Nephron progenitor cell (in vitro differentiated cells): ENCODE data around the gene KRT15.
"Not testable (repeated sequence)": the region's sequence is repeated elsewhere in the genome, so short reads cannot be mapped to it uniquely, and the experiment has no call there.

ENCODE experiments used
- DNase-seq: peaks from one replicate; pipeline ENCODE4 v3.0.0; 2021
- H3K27ac Mint-ChIP-seq: 2 replicates; pipeline ENCODE4 v1.8.0; 2021; ENCODE audit warnings: mild to moderate bottlenecking, moderate library complexity, mixed read lengths
- H3K27me3 Mint-ChIP-seq: 2 replicates; pipeline ENCODE4 v1.8.0; 2021; ENCODE audit warnings: mild to moderate bottlenecking, low read depth, mixed read lengths; ENCODE audit not compliant: poor library complexity
- H3K36me3 Mint-ChIP-seq: 2 replicates; pipeline ENCODE4 v1.8.0; 2021; ENCODE audit warnings: low read depth, mixed read lengths
- H3K4me1 Mint-ChIP-seq: 2 replicates; pipeline ENCODE4 v1.8.0; 2021; ENCODE audit warnings: mixed read lengths
- H3K4me3 Mint-ChIP-seq: 2 replicates; pipeline ENCODE4 v1.8.0; 2021; ENCODE audit warnings: mild to moderate bottlenecking, moderate library complexity, mixed read lengths
- H3K9me3 Mint-ChIP-seq: 2 replicates; pipeline ENCODE4 v1.8.0; 2021; ENCODE audit warnings: mild to moderate bottlenecking, moderate library complexity, mixed read lengths
- TF ChIP-seq, protein P1 (sequence below): fragments of 200-600 bp; sonication (generic); IDR thresholded peaks from 2 replicates; pipeline ENCODE4 v1.5.0; 2021; ENCODE audit warnings: antibody characterized with exemption

The KRT15 gene

DNA sequence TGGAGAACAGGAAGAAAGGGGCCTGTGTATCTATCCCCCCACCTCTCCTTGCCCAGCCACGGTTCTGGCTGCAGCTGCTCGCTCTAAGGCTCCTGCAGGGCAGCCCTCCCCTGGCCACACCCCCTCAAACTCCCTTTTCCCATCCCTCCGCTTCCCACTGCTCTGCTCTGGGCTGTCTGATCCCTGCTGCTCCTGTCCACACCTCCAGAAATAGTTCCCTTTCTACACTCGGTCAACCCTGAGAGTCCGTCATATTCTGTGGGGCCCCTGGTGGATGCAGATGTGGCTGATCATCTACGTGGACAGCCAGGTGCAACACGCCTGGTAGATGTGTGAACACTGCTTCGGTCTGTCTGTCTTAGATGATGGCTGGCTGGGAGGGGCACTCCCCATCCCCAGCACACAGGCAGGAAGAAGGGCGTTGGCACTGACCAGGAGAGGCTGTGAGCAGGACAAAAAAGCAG lies 28.7 kb upstream of the KRT15 start:
- Mint-ChIP-seq H3K9me3 (peaks cover 7% of the 10 kb centered on the region), H3K4me3 (no peak overlapping the region), H3K27me3 (no peaks in the 10 kb centered on the region), H3K27ac (peak overlapping the region; percentile 64), H3K4me1 (peaks cover 79% of the 10 kb centered on the region), H3K36me3 (peaks cover 3% of the 10 kb centered on the region)
- peak; percentile 31 for DNase-seq
- TF ChIP-seq, protein P1, sequence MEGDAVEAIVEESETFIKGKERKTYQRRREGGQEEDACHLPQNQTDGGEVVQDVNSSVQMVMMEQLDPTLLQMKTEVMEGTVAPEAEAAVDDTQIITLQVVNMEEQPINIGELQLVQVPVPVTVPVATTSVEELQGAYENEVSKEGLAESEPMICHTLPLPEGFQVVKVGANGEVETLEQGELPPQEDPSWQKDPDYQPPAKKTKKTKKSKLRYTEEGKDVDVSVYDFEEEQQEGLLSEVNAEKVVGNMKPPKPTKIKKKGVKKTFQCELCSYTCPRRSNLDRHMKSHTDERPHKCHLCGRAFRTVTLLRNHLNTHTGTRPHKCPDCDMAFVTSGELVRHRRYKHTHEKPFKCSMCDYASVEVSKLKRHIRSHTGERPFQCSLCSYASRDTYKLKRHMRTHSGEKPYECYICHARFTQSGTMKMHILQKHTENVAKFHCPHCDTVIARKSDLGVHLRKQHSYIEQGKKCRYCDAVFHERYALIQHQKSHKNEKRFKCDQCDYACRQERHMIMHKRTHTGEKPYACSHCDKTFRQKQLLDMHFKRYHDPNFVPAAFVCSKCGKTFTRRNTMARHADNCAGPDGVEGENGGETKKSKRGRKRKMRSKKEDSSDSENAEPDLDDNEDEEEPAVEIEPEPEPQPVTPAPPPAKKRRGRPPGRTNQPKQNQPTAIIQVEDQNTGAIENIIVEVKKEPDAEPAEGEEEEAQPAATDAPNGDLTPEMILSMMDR, result no peak

DNA sequence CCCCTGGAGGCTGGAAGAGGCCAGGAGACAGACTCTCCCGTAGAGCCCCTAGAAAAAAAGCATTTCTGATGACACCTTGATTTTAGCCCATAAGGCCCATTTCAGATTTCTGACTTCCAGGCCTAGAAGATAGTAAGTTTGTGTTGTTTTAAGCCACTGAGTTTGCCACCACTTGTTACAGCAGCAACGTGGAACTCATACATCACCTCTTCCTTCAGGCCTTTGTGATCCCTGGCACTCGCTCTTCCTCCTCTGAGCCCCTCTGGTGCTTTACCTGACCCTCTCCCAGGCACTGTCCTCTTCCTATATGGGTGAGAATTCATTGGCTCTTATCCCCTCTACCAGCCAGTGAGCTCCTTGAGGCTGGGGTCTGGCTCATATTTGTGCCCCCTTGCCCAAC lies 28.1 kb upstream of the KRT15 start:
- Mint-ChIP-seq H3K27ac (peak overlapping the region; percentile 64), H3K9me3 (peaks cover 7% of the 10 kb centered on the region), H3K4me1 (peaks cover 78% of the 10 kb centered on the region), H3K27me3 (no peaks in the 10 kb centered on the region), H3K4me3 (no peak overlapping the region), H3K36me3 (peaks cover 3% of the 10 kb centered on the region)
- TF ChIP-seq, protein P1, result no peak
- no peak for DNase-seq

DNA sequence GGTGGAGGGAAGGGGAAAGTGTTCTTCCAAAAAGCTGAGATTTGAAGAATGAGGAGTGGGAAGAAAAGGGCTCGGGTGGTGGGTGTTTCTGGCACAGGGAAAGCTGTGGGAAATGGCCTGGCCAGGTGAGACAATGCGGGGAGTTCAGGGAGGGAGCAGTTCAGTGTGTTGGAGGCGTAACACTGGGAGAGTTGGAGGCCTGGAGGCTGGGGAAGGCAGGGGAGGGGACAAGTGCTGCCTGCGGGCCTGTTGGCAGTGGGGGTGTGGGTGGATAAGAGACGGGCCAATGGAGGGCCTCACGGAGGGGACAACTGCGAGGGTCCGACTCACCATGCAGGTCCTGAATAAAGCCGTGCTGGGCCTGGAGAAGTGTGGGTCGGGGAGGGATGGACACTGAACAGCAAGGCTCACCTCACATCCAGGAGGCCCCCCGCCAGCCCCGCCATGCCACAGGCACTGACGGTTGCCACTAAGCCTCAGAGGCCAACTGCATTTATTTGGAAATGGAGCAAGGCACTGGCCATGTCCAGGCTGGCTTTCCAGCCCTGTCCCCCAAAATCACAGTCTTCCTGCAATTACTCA lies 27.2 kb upstream of the KRT15 start:
- H3K9me3 Mint-ChIP-seq, result peaks cover 7% of the 10 kb centered on the region
- TF ChIP-seq, protein P1, result no peak
- H3K27ac Mint-ChIP-seq, result no peak overlapping the region
- H3K27me3 Mint-ChIP-seq, result no peaks in the 10 kb centered on the region
- peaks cover 3% of the 10 kb centered on the region for H3K36me3 Mint-ChIP-seq
- DNase-seq, result no peak
- no peak overlapping the region for H3K4me3 Mint-ChIP-seq
- H3K4me1 Mint-ChIP-seq, result peaks cover 77% of the 10 kb centered on the region

DNA sequence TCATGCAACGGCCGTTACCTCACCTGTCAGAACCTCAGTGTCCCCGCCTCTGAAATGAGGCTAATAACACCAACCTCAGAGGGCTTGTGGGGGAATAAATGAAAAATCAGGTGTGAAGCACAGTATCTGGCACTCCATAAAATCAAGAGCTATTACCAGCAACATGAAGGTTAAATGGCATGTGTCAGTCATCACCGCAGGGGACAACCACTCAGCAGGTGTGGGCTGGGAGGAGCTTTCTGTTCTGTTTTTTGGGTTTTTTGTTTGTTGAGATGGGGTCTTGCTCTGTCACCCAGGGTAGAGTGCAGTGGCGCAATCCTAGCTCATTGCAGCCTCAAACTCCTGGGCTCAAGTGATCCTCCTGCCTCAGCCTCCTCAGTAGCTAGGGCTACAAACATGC lies 26.2 kb upstream of the KRT15 start:
- no peak overlapping the region for H3K27ac Mint-ChIP-seq
- H3K4me3 Mint-ChIP-seq, result no peak overlapping the region

DNA sequence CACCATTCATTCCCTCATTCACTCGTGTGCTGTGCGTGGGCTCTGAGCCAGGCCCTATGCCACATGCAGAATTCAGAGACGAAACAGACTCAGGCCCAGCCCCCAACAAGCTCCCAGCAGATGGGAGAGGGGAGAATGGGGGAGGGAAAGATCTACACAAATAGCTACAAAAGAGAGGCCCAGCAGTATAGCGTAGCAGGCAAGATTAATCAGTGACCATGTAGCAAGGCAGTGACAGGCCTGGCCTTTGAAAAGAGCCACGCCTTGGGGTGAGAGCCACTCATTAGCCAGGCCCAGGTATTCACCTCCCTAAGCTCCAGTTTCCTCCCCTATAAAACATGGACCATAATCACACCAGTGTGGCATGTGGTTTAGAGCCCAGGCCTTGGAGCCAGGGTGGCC lies 25.8 kb upstream of the KRT15 start:
- Mint-ChIP-seq H3K27me3 (no peaks in the 10 kb centered on the region), H3K4me3 (no peak overlapping the region), H3K4me1 (peaks cover 77% of the 10 kb centered on the region), H3K9me3 (peaks cover 7% of the 10 kb centered on the region), H3K27ac (peak overlapping the region; percentile 95), H3K36me3 (peaks cover 3% of the 10 kb centered on the region)
- TF ChIP-seq, protein P1, result no peak
- DNase-seq, result no peak

More for the DNA sequence above, 26.2 kb upstream of the KRT15 start:
- TF ChIP-seq, protein P1, result no peak
- H3K36me3 Mint-ChIP-seq, result peaks cover 3% of the 10 kb centered on the region
- H3K27me3 Mint-ChIP-seq, result no peaks in the 10 kb centered on the region
- peaks cover 80% of the 10 kb centered on the region for H3K4me1 Mint-ChIP-seq
- no peak for DNase-seq
- peaks cover 7% of the 10 kb centered on the region for H3K9me3 Mint-ChIP-seq

DNA sequence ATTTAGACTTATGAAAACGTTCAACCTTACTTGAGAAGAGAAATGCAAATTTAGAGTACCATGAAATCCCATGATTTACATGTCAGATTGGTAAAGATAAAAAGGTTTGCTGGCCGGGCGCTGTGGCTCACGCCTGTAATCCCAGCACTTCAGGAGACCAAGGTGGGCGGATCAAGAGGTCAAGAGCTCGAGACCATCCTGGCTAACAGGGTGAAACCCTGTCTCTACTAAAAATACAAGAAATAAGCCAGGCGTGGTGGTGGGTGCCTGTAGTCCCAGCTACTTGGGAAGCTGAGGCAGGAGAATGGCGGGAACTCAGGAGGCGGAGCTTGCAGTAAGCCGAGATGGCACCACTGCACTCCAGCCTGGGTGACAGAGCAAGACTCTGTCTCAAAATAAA lies 24.1 kb upstream of the KRT15 start:
- H3K27ac Mint-ChIP-seq, H3K4me3 Mint-ChIP-seq, H3K27me3 Mint-ChIP-seq, H3K36me3 Mint-ChIP-seq, H3K9me3 Mint-ChIP-seq, DNase-seq: not testable (repeated sequence)
- peaks cover 73% of the 10 kb centered on the region for H3K4me1 Mint-ChIP-seq
